HEK293 (cell line): ENCODE results near the gene SAC3D1.

Experiments used
- FEZF1 ChIP-seq: fragments of 450-650 bp; formaldehyde crosslinking; IDR thresholded peaks from 2 replicates; pipeline ENCODE4 v1.5.1; 2016; ENCODE audit warnings: missing biosample characterization, missing genetic modification characterization
- KLF17 ChIP-seq: fragments of 450-650 bp; formaldehyde crosslinking; IDR thresholded peaks from 2 replicates; pipeline ENCODE4 v1.5.1; 2016; ENCODE audit warnings: missing biosample characterization, missing genetic modification characterization
- MYNN ChIP-seq: fragments of 450-650 bp; formaldehyde crosslinking; IDR thresholded peaks from 2 replicates; pipeline ENCODE4 v1.5.1; 2016; ENCODE audit warnings: missing biosample characterization, missing genetic modification characterization, borderline replicate concordance
- PRDM6 ChIP-seq: fragments of 450-650 bp; formaldehyde crosslinking; IDR thresholded peaks from 2 replicates; pipeline ENCODE4 v1.5.1; 2017; ENCODE audit warnings: missing biosample characterization, missing genetic modification characterization
- REST ChIP-seq: fragments of 450-650 bp; formaldehyde crosslinking; IDR thresholded peaks from 2 replicates; pipeline ENCODE4 v1.5.1; 2016; ENCODE audit warnings: missing biosample characterization, missing genetic modification characterization
- SETDB1 ChIP-seq: IDR thresholded peaks from one replicate; pipeline ENCODE4 v1.6.1; 2017; ENCODE audit warnings: mild to moderate bottlenecking, low read length, moderate library complexity, mixed read lengths; ENCODE audit not compliant: insufficient read length
- ZBTB6 ChIP-seq: fragments of 450-650 bp; formaldehyde crosslinking; IDR thresholded peaks from 2 replicates; pipeline ENCODE4 v1.5.1; 2017; ENCODE audit warnings: missing biosample characterization, missing genetic modification characterization
- ZFHX2 ChIP-seq: fragments of 450-650 bp; formaldehyde crosslinking; conservative IDR thresholded peaks from 2 replicates; pipeline ENCODE4 v1.5.1; 2016; ENCODE audit warnings: missing biosample characterization, missing genetic modification characterization
- ZNF112 ChIP-seq: fragments of 450-650 bp; formaldehyde crosslinking; IDR thresholded peaks from 2 replicates; pipeline ENCODE4 v1.5.0; 2017; ENCODE audit warnings: missing biosample characterization, missing genetic modification characterization
- ZNF133 ChIP-seq: fragments of 450-650 bp; formaldehyde crosslinking; IDR thresholded peaks from 2 replicates; pipeline ENCODE4 v1.5.1; 2016; ENCODE audit warnings: missing biosample characterization, missing genetic modification characterization
- ZNF155 ChIP-seq: fragments of 450-650 bp; formaldehyde crosslinking; IDR thresholded peaks from 2 replicates; pipeline ENCODE4 v1.5.1; 2016; ENCODE audit warnings: missing biosample characterization, missing genetic modification characterization
- ZNF174 ChIP-seq: fragments of 450-650 bp; formaldehyde crosslinking; IDR thresholded peaks from 2 replicates; pipeline ENCODE4 v1.5.0; 2017; ENCODE audit warnings: missing biosample characterization, mild to moderate bottlenecking, missing genetic modification characterization
- ZNF223 ChIP-seq: fragments of 450-650 bp; formaldehyde crosslinking; IDR thresholded peaks from 2 replicates; pipeline ENCODE4 v1.5.1; 2016; ENCODE audit warnings: missing biosample characterization, missing genetic modification characterization
- ZNF280D ChIP-seq: fragments of 450-650 bp; formaldehyde crosslinking; IDR thresholded peaks from 2 replicates; pipeline ENCODE4 v1.5.1; 2016; ENCODE audit warnings: missing biosample characterization, missing genetic modification characterization
- ZNF292 ChIP-seq: fragments of 450-650 bp; formaldehyde crosslinking; IDR thresholded peaks from 2 replicates; pipeline ENCODE4 v1.5.1; 2016; ENCODE audit warnings: low read depth, missing biosample characterization, missing genetic modification characterization, borderline replicate concordance
- ZNF324 ChIP-seq: fragments of 450-650 bp; formaldehyde crosslinking; IDR thresholded peaks from 2 replicates; pipeline ENCODE4 v1.5.1; 2016; ENCODE audit warnings: missing biosample characterization, missing genetic modification characterization
- ZNF354C ChIP-seq: fragments of 450-650 bp; formaldehyde crosslinking; IDR thresholded peaks from 2 replicates; pipeline ENCODE4 v1.5.1; 2016; ENCODE audit warnings: missing biosample characterization, missing genetic modification characterization, low read depth, borderline replicate concordance
- ZNF394 ChIP-seq: fragments of 450-650 bp; formaldehyde crosslinking; IDR thresholded peaks from 2 replicates; pipeline ENCODE4 v1.5.1; 2016; ENCODE audit warnings: missing biosample characterization, missing genetic modification characterization, mild to moderate bottlenecking, moderate library complexity, borderline replicate concordance
- ZNF48 ChIP-seq: fragments of 450-650 bp; formaldehyde crosslinking; IDR thresholded peaks from 2 replicates; pipeline ENCODE4 v1.5.1; 2016; ENCODE audit warnings: missing biosample characterization, missing genetic modification characterization
- ZNF488 ChIP-seq: fragments of 450-650 bp; formaldehyde crosslinking; IDR thresholded peaks from 2 replicates; pipeline ENCODE4 v1.5.1; 2016; ENCODE audit warnings: missing biosample characterization, missing genetic modification characterization
- ZNF501 ChIP-seq: fragments of 450-650 bp; formaldehyde crosslinking; IDR thresholded peaks from 2 replicates; pipeline ENCODE4 v1.5.1; 2016; ENCODE audit warnings: missing biosample characterization, missing genetic modification characterization
- ZNF600 ChIP-seq: fragments of 450-650 bp; formaldehyde crosslinking; IDR thresholded peaks from 2 replicates; pipeline ENCODE4 v1.5.1; 2016; ENCODE audit warnings: missing biosample characterization, missing genetic modification characterization
- ZNF639 ChIP-seq: fragments of 450-650 bp; formaldehyde crosslinking; IDR thresholded peaks from 2 replicates; pipeline ENCODE4 v1.5.1; 2016; ENCODE audit warnings: missing biosample characterization, missing genetic modification characterization
- ZNF664 ChIP-seq: fragments of 450-650 bp; formaldehyde crosslinking; IDR thresholded peaks from 2 replicates; pipeline ENCODE4 v1.5.1; 2016; ENCODE audit warnings: missing biosample characterization, missing genetic modification characterization
- ZNF677 ChIP-seq: fragments of 450-650 bp; IDR thresholded peaks from 2 replicates; pipeline ENCODE4 v1.5.0; 2018; ENCODE audit warnings: missing biosample characterization, mild to moderate bottlenecking, missing genetic modification characterization, moderate library complexity
- ZNF707 ChIP-seq: fragments of 450-650 bp; formaldehyde crosslinking; IDR thresholded peaks from 2 replicates; pipeline ENCODE4 v1.5.1; 2016; ENCODE audit warnings: missing biosample characterization, missing genetic modification characterization
- ZNF791 ChIP-seq: fragments of 450-650 bp; formaldehyde crosslinking; IDR thresholded peaks from 2 replicates; pipeline ENCODE4 v1.5.1; 2016; ENCODE audit warnings: missing biosample characterization, missing genetic modification characterization

Gene SAC3D1

GRCh38 chr11:65083834-65084597, 43.0 kb downstream of the SAC3D1 start, which contains the start of the genes CDCA5 and ZFPL1 (continued):
- TF ChIP-seq ZNF639 (tag by site-specific recombination) (peak; percentile 65), ZNF324 (tag by site-specific recombination) (no peak), KLF17 (tag by site-specific recombination) (peak; percentile 73), ZNF48 (no peak), FEZF1 (no peak), ZNF174 (no peak), ZNF280D (tag by site-specific recombination) (no peak), ZNF394 (peak; percentile 19; the same call in 1 of the 2 replicates), ZNF112 (tag by site-specific recombination) (no peak), ZFHX2 (no peak; the same call in 1 of the 2 replicates), ZNF791 (tag by site-specific recombination) (no peak), REST (tag by site-specific recombination) (no peak), MYNN (tag by site-specific recombination) (no peak), ZBTB6 (tag by site-specific recombination) (no peak), ZNF133 (no peak), ZNF354C (tag by site-specific recombination) (no peak), ZNF707 (tag by site-specific recombination) (no peak), ZNF664 (tag by site-specific recombination) (no peak), PRDM6 (tag by site-specific recombination) (no peak), ZNF488 (tag by site-specific recombination) (no peak), ZNF501 (peak; percentile 81), ZNF292 (tag by site-specific recombination) (no peak), ZNF223 (tag by site-specific recombination) (no peak), ZNF155 (tag by site-specific recombination) (no peak), ZNF677 (tag by site-specific recombination) (no peak), SETDB1 (no peak), ZNF600 (tag by site-specific recombination) (no peak)
